ENCODE results near the gene FPGT.

FPGT gene

DNA sequence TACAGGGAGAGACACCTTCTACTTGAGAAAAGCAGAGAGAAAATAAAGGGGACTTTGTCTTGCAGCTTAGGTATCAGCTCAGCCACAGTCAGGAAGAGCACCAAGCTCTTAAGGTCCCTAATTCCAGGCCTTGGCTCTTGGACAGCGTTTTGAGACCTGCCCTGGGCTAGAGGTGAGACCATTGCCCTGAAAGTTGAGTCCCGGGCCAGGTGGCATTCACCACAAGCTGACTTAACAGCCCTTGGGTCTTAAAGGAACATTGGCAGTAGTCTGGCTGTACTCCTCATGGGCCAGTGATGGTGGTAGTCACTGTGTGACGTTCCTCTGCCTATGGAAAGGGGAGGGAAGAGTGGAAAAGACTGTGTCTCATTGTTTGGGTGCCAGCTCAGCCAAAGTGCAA is 25.4 kb downstream of the FPGT start:
- H3K4me3 ChIP-seq (replicated peaks; ENCODE audit: low read depth, low read length), result no peak overlapping the region
- DNase-seq (ENCODE audit: low read depth), result no peak
- TF ChIP-seq, protein P1, sequence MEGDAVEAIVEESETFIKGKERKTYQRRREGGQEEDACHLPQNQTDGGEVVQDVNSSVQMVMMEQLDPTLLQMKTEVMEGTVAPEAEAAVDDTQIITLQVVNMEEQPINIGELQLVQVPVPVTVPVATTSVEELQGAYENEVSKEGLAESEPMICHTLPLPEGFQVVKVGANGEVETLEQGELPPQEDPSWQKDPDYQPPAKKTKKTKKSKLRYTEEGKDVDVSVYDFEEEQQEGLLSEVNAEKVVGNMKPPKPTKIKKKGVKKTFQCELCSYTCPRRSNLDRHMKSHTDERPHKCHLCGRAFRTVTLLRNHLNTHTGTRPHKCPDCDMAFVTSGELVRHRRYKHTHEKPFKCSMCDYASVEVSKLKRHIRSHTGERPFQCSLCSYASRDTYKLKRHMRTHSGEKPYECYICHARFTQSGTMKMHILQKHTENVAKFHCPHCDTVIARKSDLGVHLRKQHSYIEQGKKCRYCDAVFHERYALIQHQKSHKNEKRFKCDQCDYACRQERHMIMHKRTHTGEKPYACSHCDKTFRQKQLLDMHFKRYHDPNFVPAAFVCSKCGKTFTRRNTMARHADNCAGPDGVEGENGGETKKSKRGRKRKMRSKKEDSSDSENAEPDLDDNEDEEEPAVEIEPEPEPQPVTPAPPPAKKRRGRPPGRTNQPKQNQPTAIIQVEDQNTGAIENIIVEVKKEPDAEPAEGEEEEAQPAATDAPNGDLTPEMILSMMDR (IDR thresholded peaks at IDR 0.05; ENCODE audit: low read length, missing control alignments), result no peak

DNA sequence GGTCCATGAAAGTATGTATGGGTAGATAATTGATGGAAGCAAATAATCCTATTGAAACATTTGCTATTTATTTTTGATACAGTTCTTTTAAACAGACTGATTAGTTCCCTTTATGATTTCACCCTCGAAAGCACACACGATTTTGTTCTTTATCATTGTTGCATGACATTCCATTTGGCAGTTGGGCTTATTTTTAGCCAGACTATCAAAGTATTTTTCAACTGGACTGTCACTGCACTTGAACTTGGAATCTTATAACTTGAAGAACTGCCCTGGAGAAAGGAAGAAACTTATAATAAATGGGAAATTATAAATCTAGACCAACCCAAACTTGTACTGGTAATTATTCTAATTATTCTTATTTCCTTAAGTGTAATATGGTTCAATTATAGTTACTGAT is 37.1 kb downstream of the FPGT start, which contains the start of gene TNNI3K:
Gene TNNI3K, plus strand, starts transcription at position 235 of the 400 bp plus-strand sequence. Its CDS starts 65 bp downstream, at position 300.
- DNase-seq (ENCODE audit: low read depth), result no peak
- TF ChIP-seq, protein P1 (IDR thresholded peaks at IDR 0.05; ENCODE audit: low read length, missing control alignments), result no peak
- no peak within 1 kb of the TSS for H3K4me3 ChIP-seq (replicated peaks; ENCODE audit: low read depth, low read length)

DNA sequence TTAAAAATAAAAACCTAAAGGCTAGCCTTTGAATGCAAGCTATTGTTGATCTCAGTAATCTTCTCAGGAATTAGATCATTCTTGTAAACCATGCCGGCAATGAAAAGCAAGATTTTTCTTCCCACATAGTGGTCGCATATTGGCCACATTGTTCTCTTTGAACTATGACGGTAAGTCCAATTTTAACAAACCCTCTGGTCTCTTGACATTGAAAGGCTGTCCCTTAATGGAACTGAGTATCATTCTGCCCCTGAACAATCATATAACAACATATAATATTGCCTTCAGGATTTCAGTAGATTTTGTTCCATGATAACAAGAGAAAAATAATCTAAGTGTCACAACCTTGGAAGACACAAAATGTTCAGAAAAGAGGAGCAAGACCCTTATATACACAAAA is 38.4 kb downstream of the FPGT start:
- DNase-seq (ENCODE audit: low read depth), result no peak
- TF ChIP-seq, protein P1 (IDR thresholded peaks at IDR 0.05; ENCODE audit: low read length, missing control alignments), result no peak
- no peak overlapping the region for H3K4me3 ChIP-seq (replicated peaks; ENCODE audit: low read depth, low read length)

DNA sequence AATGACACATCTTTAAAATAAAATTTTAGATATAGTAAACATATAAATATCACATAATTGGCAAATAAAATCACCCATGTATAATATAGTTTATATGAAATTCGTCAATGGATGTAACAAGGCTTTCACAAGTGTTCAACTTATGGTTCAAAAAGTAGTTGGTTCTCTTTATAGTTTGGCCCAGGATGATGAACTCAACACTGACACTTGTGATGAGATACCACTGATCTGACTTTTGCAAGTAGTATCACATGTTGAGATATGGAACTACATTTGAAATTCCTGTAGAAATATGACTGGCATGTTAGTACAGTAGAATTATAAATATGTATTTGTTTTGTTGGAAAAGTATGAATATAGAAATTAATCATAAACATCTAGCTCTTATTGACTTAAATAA is 39.0 kb downstream of the FPGT start:
- TF ChIP-seq, protein P1 (IDR thresholded peaks at IDR 0.05; ENCODE audit: low read length, missing control alignments), result no peak
- no peak overlapping the region for H3K4me3 ChIP-seq (replicated peaks; ENCODE audit: low read depth, low read length)
- DNase-seq (ENCODE audit: low read depth), result no peak

DNA sequence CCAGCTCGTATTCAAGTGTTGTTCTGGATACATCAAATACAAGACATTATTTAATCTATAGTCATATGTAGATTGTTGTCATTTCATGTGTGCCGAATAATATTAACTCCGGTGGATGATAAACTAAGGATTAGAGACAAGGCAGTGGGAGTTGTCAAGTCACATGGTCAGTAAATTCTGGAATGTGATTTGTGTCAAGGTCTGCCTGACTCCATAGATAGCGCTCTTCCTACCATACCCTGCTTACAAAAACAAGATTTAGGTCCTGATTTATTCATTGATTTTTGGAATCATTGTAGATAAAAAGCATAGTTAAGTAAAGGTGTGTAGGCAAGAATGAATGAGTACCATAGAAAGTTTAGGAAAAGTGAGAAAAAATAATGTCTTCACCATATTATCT is 39.7 kb downstream of the FPGT start:
- no peak overlapping the region for H3K4me3 ChIP-seq (replicated peaks; ENCODE audit: low read depth, low read length)
- TF ChIP-seq, protein P1 (IDR thresholded peaks at IDR 0.05; ENCODE audit: low read length, missing control alignments), result no peak
- DNase-seq (ENCODE audit: low read depth), result no peak

DNA sequence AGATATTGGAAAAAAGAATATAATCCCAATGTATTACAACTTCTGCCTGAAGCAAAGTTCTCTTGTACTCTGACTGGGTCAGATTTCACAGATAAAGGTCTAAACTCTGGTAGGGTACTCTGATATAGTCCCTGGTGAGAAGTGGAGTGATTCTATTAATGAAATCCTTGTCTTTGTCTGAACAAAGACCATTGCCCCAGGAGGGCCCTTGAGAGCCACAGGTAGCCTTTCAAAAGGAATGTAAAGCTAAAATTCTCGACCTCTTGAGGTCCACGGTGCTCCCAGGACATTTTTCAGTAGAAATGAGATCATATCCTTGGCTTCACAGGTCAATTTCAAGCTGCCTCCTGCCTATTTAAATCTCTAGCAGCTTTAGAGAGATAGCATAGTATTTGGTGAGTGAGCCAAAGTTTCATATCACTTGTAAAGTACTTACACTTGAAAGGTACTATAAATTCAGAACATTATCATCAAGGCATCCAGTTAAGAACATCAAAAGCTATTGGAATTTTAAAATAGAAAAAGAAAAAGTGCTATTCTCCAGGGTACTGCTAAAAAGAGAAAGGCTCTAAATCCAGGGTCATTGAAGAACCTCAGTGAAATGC is 47.2 kb downstream of the FPGT start:
- H3K4me3 ChIP-seq (replicated peaks; ENCODE audit: low read depth, low read length), result no peak overlapping the region
- TF ChIP-seq, protein P1 (IDR thresholded peaks at IDR 0.05; ENCODE audit: low read length, missing control alignments), result no peak
- no peak for DNase-seq (ENCODE audit: low read depth)

DNA sequence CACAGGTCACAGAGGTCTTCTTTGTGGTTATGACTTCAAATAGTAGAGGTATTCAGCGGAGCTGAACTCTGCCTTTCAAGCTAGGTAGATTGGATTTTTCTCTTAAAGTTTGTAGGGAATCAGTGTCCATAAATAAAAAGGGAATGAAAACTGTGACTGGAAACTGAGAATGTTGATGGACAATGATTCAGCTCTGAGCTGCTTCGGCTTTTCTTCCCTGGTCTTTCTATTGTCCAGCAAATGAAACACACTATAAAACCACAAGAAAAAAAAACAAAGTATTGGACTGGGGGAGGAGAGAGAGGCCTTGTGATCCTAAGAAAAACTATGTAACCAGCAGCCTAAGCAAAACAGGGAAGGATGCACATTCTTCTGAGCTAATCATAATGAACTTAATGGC is 48.3 kb downstream of the FPGT start:
- no peak overlapping the region for H3K4me3 ChIP-seq (replicated peaks; ENCODE audit: low read depth, low read length)
- DNase-seq (ENCODE audit: low read depth), result no peak
- TF ChIP-seq, protein P1 (IDR thresholded peaks at IDR 0.05; ENCODE audit: low read length, missing control alignments), result no peak
